ENCODE measurements around the gene HSF5. TPM values are rescaled to one million over a fixed set of nuclear protein-coding genes. Genes with fewer than 3 reads are reported as not detected.

HSF5 gene
- total and polyA plus RNA-seq, 2 of the 13 experiments (the other 11 are each of a cell fraction or from before 2014, with no cell fraction given), result not detected

DNA sequence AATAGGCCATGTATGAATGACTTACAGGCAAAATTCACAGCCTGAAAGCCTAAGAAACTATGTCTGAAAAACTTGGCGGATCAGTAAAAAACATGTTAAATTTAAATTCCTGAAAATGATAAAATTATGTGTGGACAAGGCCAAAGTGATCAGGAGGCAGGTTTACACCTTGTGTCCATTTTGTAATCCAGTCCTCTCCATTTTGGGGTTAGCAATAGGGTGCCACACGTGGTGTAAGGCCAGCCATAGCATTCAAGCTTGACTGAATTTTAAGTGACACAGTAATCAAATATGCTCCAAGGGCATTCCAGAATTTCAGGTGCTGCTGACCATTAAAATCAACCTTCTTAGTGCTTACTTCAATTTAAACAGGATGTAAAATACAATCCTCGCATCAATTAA lies 73.6 kb downstream of the HSF5 start (continued):
- TF ChIP-seq, protein P1, sequence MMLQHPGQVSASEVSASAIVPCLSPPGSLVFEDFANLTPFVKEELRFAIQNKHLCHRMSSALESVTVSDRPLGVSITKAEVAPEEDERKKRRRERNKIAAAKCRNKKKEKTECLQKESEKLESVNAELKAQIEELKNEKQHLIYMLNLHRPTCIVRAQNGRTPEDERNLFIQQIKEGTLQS (CRISPR knock-in tag; IDR thresholded peaks at IDR 0.05), result no peak
- TF ChIP-seq ESRRA (CRISPR knock-in tag; IDR thresholded peaks at IDR 0.05; ENCODE audit: low read depth) (no peak), POLR2AphosphoS2 (IDR thresholded peaks at IDR 0.05; ENCODE audit: low read depth, low read length) (no peak), CC2D1A (CRISPR knock-in tag; IDR thresholded peaks at IDR 0.05) (no peak), BHLHE40 (IDR thresholded peaks at IDR 0.05; ENCODE audit: low read length) (no peak), ZMYM4 (CRISPR knock-in tag; IDR thresholded peaks at IDR 0.05) (no peak), ZNF292 (CRISPR knock-in tag; IDR thresholded peaks at IDR 0.05; ENCODE audit: borderline replicate concordance, low read depth) (no peak), PHF5A (CRISPR knock-in tag; IDR thresholded peaks at IDR 0.05; ENCODE audit: low read depth, unreplicated experiment) (no peak), NFIC (IDR thresholded peaks at IDR 0.05; ENCODE audit: low read length) (no peak), TBL1XR1 (IDR thresholded peaks at IDR 0.05; ENCODE audit: borderline replicate concordance, low read length, partially characterized antibody) (no peak), GRHL1 (CRISPR knock-in tag; conservative IDR thresholded peaks at IDR 0.05) (no peak), SIN3B (IDR thresholded peaks at IDR 0.05; ENCODE audit: low read length) (no peak), ZNF580 (CRISPR knock-in tag; IDR thresholded peaks at IDR 0.05; ENCODE audit: borderline replicate concordance, low read depth) (no peak), SIX1 (CRISPR knock-in tag; IDR thresholded peaks at IDR 0.05; ENCODE audit: borderline replicate concordance) (no peak; the same call in 1 of the 2 replicates), ZC3H4 (CRISPR knock-in tag; IDR thresholded peaks at IDR 0.05; ENCODE audit: borderline replicate concordance) (no peak), PRMT3 (CRISPR knock-in tag; IDR thresholded peaks at IDR 0.05; ENCODE audit: borderline replicate concordance, low read depth) (no peak)
- TF ChIP-seq, protein P2, sequence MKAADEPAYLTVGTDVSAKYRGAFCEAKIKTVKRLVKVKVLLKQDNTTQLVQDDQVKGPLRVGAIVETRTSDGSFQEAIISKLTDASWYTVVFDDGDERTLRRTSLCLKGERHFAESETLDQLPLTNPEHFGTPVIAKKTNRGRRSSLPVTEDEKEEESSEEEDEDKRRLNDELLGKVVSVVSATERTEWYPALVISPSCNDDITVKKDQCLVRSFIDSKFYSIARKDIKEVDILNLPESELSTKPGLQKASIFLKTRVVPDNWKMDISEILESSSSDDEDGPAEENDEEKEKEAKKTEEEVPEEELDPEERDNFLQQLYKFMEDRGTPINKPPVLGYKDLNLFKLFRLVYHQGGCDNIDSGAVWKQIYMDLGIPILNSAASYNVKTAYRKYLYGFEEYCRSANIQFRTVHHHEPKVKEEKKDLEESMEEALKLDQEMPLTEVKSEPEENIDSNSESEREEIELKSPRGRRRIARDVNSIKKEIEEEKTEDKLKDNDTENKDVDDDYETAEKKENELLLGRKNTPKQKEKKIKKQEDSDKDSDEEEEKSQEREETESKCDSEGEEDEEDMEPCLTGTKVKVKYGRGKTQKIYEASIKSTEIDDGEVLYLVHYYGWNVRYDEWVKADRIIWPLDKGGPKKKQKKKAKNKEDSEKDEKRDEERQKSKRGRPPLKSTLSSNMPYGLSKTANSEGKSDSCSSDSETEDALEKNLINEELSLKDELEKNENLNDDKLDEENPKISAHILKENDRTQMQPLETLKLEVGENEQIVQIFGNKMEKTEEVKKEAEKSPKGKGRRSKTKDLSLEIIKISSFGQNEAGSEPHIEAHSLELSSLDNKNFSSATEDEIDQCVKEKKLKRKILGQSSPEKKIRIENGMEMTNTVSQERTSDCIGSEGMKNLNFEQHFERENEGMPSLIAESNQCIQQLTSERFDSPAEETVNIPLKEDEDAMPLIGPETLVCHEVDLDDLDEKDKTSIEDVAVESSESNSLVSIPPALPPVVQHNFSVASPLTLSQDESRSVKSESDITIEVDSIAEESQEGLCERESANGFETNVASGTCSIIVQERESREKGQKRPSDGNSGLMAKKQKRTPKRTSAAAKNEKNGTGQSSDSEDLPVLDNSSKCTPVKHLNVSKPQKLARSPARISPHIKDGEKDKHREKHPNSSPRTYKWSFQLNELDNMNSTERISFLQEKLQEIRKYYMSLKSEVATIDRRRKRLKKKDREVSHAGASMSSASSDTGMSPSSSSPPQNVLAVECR (CRISPR knock-in tag; IDR thresholded peaks at IDR 0.05; ENCODE audit: borderline replicate concordance), result no peak
- TF ChIP-seq, protein P3, sequence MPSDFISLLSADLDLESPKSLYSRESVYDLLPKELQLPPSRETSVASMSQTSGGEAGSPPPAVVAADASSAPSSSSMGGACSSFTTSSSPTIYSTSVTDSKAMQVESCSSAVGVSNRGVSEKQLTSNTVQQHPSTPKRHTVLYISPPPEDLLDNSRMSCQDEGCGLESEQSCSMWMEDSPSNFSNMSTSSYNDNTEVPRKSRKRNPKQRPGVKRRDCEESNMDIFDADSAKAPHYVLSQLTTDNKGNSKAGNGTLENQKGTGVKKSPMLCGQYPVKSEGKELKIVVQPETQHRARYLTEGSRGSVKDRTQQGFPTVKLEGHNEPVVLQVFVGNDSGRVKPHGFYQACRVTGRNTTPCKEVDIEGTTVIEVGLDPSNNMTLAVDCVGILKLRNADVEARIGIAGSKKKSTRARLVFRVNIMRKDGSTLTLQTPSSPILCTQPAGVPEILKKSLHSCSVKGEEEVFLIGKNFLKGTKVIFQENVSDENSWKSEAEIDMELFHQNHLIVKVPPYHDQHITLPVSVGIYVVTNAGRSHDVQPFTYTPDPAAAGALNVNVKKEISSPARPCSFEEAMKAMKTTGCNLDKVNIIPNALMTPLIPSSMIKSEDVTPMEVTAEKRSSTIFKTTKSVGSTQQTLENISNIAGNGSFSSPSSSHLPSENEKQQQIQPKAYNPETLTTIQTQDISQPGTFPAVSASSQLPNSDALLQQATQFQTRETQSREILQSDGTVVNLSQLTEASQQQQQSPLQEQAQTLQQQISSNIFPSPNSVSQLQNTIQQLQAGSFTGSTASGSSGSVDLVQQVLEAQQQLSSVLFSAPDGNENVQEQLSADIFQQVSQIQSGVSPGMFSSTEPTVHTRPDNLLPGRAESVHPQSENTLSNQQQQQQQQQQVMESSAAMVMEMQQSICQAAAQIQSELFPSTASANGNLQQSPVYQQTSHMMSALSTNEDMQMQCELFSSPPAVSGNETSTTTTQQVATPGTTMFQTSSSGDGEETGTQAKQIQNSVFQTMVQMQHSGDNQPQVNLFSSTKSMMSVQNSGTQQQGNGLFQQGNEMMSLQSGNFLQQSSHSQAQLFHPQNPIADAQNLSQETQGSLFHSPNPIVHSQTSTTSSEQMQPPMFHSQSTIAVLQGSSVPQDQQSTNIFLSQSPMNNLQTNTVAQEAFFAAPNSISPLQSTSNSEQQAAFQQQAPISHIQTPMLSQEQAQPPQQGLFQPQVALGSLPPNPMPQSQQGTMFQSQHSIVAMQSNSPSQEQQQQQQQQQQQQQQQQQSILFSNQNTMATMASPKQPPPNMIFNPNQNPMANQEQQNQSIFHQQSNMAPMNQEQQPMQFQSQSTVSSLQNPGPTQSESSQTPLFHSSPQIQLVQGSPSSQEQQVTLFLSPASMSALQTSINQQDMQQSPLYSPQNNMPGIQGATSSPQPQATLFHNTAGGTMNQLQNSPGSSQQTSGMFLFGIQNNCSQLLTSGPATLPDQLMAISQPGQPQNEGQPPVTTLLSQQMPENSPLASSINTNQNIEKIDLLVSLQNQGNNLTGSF (CRISPR knock-in tag; IDR thresholded peaks at IDR 0.05), result no peak

All from HepG2 (cell line).